ENCODE measurements around the gene FARS2.

DNA sequence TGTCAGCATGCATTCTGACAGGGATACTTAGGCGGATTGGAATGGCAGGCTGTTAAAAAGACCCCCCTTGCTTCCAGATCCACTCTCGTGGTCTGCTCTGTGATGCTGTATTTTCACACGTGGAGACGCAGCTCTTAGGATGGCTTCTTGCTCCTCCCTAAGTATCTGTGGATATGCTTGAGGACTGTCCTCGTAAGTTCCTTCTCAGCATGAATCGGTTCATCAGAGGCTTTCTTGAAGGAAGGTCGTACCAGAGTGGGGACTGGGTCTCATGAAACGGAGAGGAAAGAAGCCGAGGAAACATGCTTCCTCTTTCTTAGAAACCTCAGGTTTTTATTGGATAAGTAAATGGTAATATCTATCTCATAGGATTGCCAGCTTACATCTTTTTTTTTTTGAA lies 220.4 kb downstream of the FARS2 start:
- TF ChIP-seq BHLHE40 (IDR thresholded peaks at IDR 0.05; ENCODE audit: borderline replicate concordance) (no peak), FOXK2 (IDR thresholded peaks at IDR 0.05) (no peak), TARDBP (IDR thresholded peaks at IDR 0.05) (no peak)
- TF ChIP-seq, protein P1, sequence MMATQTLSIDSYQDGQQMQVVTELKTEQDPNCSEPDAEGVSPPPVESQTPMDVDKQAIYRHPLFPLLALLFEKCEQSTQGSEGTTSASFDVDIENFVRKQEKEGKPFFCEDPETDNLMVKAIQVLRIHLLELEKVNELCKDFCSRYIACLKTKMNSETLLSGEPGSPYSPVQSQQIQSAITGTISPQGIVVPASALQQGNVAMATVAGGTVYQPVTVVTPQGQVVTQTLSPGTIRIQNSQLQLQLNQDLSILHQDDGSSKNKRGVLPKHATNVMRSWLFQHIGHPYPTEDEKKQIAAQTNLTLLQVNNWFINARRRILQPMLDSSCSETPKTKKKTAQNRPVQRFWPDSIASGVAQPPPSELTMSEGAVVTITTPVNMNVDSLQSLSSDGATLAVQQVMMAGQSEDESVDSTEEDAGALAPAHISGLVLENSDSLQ (IDR thresholded peaks at IDR 0.05), result no peak
